ENCODE data around the gene CNOT1. TPM values are rescaled to one million over a fixed set of nuclear protein-coding genes. Genes with fewer than 3 reads are reported as not detected.

Gene CNOT1
- total RNA-seq, 2 donors from 2014 or later, result 102 to 190 TPM

- no peaks in the 10 kb centered on the region for H3K36me3 ChIP-seq
- TF ChIP-seq POLR2A (IDR thresholded peaks at IDR 0.05) (no peak), POLR2AphosphoS5 (IDR thresholded peaks at IDR 0.05) (no peak)
- TF ChIP-seq, protein P1, sequence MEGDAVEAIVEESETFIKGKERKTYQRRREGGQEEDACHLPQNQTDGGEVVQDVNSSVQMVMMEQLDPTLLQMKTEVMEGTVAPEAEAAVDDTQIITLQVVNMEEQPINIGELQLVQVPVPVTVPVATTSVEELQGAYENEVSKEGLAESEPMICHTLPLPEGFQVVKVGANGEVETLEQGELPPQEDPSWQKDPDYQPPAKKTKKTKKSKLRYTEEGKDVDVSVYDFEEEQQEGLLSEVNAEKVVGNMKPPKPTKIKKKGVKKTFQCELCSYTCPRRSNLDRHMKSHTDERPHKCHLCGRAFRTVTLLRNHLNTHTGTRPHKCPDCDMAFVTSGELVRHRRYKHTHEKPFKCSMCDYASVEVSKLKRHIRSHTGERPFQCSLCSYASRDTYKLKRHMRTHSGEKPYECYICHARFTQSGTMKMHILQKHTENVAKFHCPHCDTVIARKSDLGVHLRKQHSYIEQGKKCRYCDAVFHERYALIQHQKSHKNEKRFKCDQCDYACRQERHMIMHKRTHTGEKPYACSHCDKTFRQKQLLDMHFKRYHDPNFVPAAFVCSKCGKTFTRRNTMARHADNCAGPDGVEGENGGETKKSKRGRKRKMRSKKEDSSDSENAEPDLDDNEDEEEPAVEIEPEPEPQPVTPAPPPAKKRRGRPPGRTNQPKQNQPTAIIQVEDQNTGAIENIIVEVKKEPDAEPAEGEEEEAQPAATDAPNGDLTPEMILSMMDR (IDR thresholded peaks at IDR 0.05), result no peak
- H3K27me3 ChIP-seq (replicated peaks; ENCODE audit: insufficient read depth), result no peaks in the 10 kb centered on the region
- intact Hi-C loops (cut with DNase I), result no loop called here
- WGBS, result 61% methylated on average over 3 of the region's 3 CpGs
- no peak for DNase-seq (ENCODE audit: low spot score)
- no peaks in the 10 kb centered on the region for H3K4me1 ChIP-seq (replicated peaks)
- H3K9me3 ChIP-seq, result no peaks in the 10 kb centered on the region
- no peak overlapping the region for H3K4me3 ChIP-seq
- H3K27ac ChIP-seq, result no peak overlapping the region
Measured at GRCh38 chr16:58649707-58650106, 20.1 kb upstream of the CNOT1 start.

- no peak for TF ChIP-seq POLR2A (IDR thresholded peaks at IDR 0.05)
- TF ChIP-seq, protein P1 (IDR thresholded peaks at IDR 0.05), result no peak
- TF ChIP-seq POLR2AphosphoS5 (IDR thresholded peaks at IDR 0.05), result no peak
- H3K4me1 ChIP-seq (replicated peaks), result no peaks in the 10 kb centered on the region
- no peak for DNase-seq (ENCODE audit: low spot score)
- no peak overlapping the region for H3K4me3 ChIP-seq
- H3K36me3 ChIP-seq, result no peaks in the 10 kb centered on the region
- WGBS, result 91% methylated on average over 4 of the region's 4 CpGs
- H3K27ac ChIP-seq, result no peak overlapping the region
- intact Hi-C loops (cut with DNase I), result no loop called here
- no peaks in the 10 kb centered on the region for H3K9me3 ChIP-seq
- H3K27me3 ChIP-seq (replicated peaks; ENCODE audit: insufficient read depth), result no peaks in the 10 kb centered on the region
Measured at GRCh38 chr16:58647107-58647506, 17.5 kb upstream of the CNOT1 start.

DNA sequence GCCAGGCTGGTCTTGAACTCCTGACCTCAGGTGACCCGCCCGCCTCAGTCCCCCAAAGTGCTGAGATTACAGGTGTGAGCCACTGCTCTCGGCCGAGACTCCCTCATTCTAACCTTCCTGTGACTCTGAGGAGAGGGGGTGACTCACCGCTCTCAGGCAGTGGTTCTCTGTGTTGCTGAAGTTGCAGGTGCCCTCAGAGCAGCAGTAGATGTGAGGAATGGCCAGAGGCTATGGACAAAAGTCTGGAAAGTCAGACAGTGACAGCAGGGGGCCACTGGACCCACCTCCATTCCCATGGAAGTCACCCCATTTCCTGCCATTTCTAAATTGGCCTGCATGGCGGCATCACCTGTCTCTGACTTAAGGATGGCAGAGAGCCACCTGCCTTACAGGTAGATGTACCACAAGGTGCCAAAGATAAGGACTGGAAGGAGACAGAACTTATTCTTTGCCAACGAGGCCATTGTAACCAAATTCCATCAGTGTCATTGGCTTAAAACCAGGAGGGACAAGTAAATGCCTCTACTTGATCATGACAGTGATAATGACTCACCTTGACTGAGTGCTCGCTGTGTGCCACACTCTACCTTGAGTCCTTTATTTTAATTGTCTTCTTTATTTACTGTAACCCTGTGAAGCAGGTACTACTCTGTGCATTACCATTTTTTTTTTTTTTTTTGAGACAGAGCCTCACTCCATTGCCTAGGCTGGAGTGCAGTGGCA, 15.3 kb upstream of the CNOT1 start:
- Histone ChIP-seq H3K27me3 (replicated peaks; ENCODE audit: insufficient read depth) (no peaks in the 10 kb centered on the region), H3K27ac (no peak overlapping the region), H3K4me1 (replicated peaks) (no peaks in the 10 kb centered on the region), H3K36me3 (no peaks in the 10 kb centered on the region), H3K9me3 (no peaks in the 10 kb centered on the region), H3K4me3 (no peak overlapping the region)
- DNase-seq (ENCODE audit: low spot score), result no peak
- TF ChIP-seq POLR2AphosphoS5 (IDR thresholded peaks at IDR 0.05), result no peak
- TF ChIP-seq, protein P1 (IDR thresholded peaks at IDR 0.05), result no peak
- TF ChIP-seq POLR2A (IDR thresholded peaks at IDR 0.05), result no peak
- intact Hi-C loops (cut with DNase I), result no loop called here
- 72% methylated on average over 8 of the region's 8 CpGs for WGBS

DNA sequence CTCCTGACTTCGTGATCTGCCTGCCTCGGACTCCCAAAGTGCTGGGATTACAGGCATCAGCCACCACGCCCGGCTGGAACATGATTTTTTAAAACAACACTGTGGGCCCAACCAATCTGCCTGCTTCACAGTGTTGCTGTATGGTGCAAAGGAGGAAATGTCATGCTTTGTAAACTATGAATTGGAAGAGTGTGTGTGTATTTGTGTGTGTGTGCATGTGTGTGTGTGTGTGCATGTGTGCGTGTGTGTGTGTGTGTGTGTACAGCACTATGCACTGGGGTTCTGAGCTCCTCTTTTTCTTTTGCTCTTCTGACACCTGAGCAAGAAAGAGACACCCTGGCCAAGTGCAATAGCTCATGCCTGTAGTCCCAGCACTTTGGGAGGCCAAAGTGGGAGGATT, 14.5 kb upstream of the CNOT1 start:
- Histone ChIP-seq H3K9me3 (no peaks in the 10 kb centered on the region), H3K4me1 (replicated peaks) (no peaks in the 10 kb centered on the region), H3K27me3 (replicated peaks; ENCODE audit: insufficient read depth) (no peaks in the 10 kb centered on the region), H3K36me3 (no peaks in the 10 kb centered on the region), H3K27ac (no peak overlapping the region), H3K4me3 (no peak overlapping the region)
- WGBS, result 80% methylated on average over 5 of the region's 5 CpGs
- no peak for DNase-seq (ENCODE audit: low spot score)
- intact Hi-C loops (cut with DNase I), result no loop called here
- TF ChIP-seq POLR2A (IDR thresholded peaks at IDR 0.05) (no peak), POLR2AphosphoS5 (IDR thresholded peaks at IDR 0.05) (no peak)
- TF ChIP-seq, protein P1 (IDR thresholded peaks at IDR 0.05), result no peak

- no peaks in the 10 kb centered on the region for H3K9me3 ChIP-seq
- H3K27ac ChIP-seq, result no peak overlapping the region
- intact Hi-C loops (cut with DNase I), result no loop called here
- TF ChIP-seq, protein P1 (IDR thresholded peaks at IDR 0.05), result no peak
- no peak for TF ChIP-seq POLR2AphosphoS5 (IDR thresholded peaks at IDR 0.05)
- TF ChIP-seq POLR2A (IDR thresholded peaks at IDR 0.05), result no peak
- H3K27me3 ChIP-seq (replicated peaks; ENCODE audit: insufficient read depth), result no peaks in the 10 kb centered on the region
- 86% methylated on average over 5 of the region's 5 CpGs for WGBS
- no peak overlapping the region for H3K4me3 ChIP-seq
- H3K4me1 ChIP-seq (replicated peaks), result no peaks in the 10 kb centered on the region
- no peaks in the 10 kb centered on the region for H3K36me3 ChIP-seq
- no peak for DNase-seq (ENCODE audit: low spot score)
Measured at GRCh38 chr16:58640949-58641348, 11.3 kb upstream of the CNOT1 start.

Data from prostate gland (tissue), 2 donors.